Mucosa of stomach (tissue), 1 donor: Measurements from ENCODE around the gene CYP4A22.
A peak's percentile ranks its signal among the peaks of the same experiment; 100 is the strongest.
"Not testable (repeated sequence)": the region's sequence is repeated elsewhere in the genome, so short reads cannot be mapped to it uniquely, and the experiment has no call there.

Source experiments
- H3K27me3 ChIP-seq: one replicate; pipeline ENCODE4 v1.7.0; 2013; ENCODE audit warnings: mild to moderate bottlenecking, low read length; ENCODE audit not compliant: control insufficient read depth, insufficient read depth
- H3K36me3 ChIP-seq: one replicate; pipeline ENCODE4 v1.7.0; 2013; ENCODE audit warnings: low read length; ENCODE audit not compliant: control insufficient read depth, insufficient read depth
- H3K4me1 ChIP-seq: one replicate; pipeline ENCODE4 v1.7.0; 2013; ENCODE audit warnings: mild to moderate bottlenecking, low read length; ENCODE audit not compliant: control insufficient read depth, insufficient read depth
- H3K4me3 ChIP-seq: one replicate; pipeline ENCODE4 v1.7.0; 2013; ENCODE audit warnings: low read length
- H3K9ac ChIP-seq: one replicate; pipeline ENCODE4 v1.7.0; 2013; ENCODE audit warnings: mild to moderate bottlenecking, low read length, moderate library complexity
- H3K9me3 ChIP-seq: one replicate; pipeline ENCODE4 v1.7.0; 2013; ENCODE audit warnings: mild to moderate bottlenecking, low read length, moderate library complexity; ENCODE audit not compliant: control insufficient read depth
- donor health status: Pancreatic carcinoma.

CYP4A22 gene

DNA sequence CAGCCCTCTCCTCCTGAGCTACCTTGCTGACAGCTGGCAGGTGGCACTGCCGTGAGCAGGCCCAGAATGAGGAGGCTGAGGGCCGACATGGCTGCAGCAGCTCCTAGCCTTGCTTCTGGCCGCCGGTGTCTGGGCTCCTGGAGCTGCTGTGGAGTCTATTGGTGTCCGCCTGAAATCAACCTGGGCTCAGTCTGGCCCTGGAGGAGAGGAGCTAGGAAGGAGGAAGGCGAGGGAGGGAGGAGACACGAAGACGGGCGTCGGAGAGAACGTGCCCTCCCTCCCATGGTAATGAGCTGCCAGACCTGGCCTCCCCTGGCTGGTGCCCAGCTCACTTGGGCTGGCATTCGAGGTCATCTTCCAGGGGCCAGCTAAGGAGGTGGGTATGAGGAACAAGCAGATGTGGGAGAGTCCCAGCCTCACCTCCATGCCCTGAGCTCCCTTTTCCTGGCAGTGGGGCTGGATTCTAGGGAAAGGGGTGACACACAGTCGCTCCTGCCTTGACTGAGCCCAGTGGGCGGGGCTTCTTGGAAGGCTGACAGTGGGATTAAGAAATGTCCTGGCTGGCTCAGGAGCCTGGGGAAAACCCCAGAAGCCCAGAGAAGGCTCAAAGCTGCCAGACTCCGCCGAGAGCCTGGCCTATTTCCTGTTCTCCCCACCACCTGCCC, 52.7 kb downstream of the CYP4A22 start, which contains the start of gene PDZK1IP1:
Gene PDZK1IP1, minus strand, starts transcription at position 193 of the 665 bp plus-strand sequence. Its CDS starts 104 bp downstream, at position 89.
- Histone ChIP-seq H3K4me3 (no peak within 1 kb of the TSS), H3K27me3 (no peaks in the 10 kb centered on the region), H3K9me3 (no peaks in the 10 kb centered on the region), H3K4me1 (peaks cover 65% of the 10 kb centered on the region), H3K36me3 (no peaks in the 10 kb centered on the region), H3K9ac (peak within 1 kb of the TSS; percentile 87)

DNA sequence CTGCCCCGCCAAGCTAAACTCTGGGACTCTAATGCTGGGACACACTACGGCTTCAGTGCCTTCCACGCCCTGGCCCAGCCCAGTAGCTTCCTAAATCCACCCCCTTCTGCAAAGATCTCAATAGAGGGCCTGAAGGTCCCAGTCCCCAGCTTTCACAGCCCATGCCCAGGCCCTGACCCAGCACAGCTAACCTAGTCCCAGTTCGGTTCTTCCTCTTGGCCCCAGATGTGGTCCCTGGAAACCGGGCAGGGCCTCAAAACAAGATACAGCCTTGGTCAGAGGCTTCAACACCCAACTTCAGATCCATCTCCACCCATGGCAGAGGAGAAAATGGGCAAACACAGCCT, 53.2 kb downstream of the CYP4A22 start:
- Histone ChIP-seq H3K4me1 (peaks cover 65% of the 10 kb centered on the region), H3K4me3 (no peak overlapping the region), H3K36me3 (no peaks in the 10 kb centered on the region), H3K9me3 (no peaks in the 10 kb centered on the region), H3K27me3 (no peaks in the 10 kb centered on the region), H3K9ac (peak overlapping the region; percentile 87)

DNA sequence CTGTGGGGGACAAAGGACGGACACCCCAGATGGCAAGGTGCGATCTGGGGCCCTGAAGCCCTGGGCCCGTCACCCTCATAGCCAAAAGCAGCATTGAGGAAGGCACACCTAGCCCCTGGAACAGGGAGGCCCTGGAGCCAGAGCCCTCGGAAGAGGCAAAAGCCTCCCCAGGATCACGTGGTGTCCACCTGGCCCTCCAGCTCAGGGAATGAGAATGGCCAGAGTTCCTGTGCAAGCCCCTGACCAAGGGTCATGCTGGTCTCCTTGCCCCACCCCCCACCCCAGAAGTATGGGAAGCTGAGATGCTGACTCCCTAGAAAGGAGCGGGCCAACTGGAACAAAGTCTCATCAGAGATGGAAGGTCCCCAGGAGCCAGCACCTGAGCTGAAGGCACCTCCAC, 53.6 kb downstream of the CYP4A22 start:
- no peaks in the 10 kb centered on the region for H3K9me3 ChIP-seq
- H3K9ac ChIP-seq = peak overlapping the region; percentile 87
- H3K36me3 ChIP-seq = no peaks in the 10 kb centered on the region
- H3K4me3 ChIP-seq = no peak overlapping the region
- peaks cover 65% of the 10 kb centered on the region for H3K4me1 ChIP-seq
- no peaks in the 10 kb centered on the region for H3K27me3 ChIP-seq

DNA sequence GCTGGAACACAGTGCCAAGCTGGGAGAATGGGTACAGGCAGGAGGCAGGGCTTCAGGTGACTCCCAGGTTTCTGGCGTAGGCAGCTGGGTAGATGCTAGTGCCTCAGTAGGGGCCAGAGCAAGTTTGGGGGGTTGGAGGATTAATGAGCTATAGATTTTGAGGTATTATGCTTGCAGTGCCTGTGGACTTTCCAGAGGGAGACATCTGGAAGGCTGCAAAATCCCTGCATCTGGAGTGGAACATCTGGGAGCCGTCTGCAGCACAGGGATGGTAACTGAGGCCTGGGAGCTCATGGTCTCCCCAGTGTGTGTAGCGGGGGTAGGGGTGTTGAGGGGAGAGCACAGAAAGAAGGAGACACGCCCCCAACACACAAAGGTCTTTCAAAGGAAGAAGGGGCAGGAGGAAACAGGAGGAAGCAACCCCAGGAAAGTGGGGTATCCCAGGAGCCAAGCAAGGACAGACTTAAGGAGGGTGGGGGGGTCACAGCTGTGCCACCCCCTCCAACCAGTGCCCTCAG, 54.8 kb downstream of the CYP4A22 start:
- peaks cover 60% of the 10 kb centered on the region for H3K4me1 ChIP-seq
- peak overlapping the region; percentile 23 for H3K9ac ChIP-seq
- no peaks in the 10 kb centered on the region for H3K27me3 ChIP-seq
- H3K36me3 ChIP-seq = no peaks in the 10 kb centered on the region
- H3K4me3 ChIP-seq = no peak overlapping the region
- no peaks in the 10 kb centered on the region for H3K9me3 ChIP-seq

DNA sequence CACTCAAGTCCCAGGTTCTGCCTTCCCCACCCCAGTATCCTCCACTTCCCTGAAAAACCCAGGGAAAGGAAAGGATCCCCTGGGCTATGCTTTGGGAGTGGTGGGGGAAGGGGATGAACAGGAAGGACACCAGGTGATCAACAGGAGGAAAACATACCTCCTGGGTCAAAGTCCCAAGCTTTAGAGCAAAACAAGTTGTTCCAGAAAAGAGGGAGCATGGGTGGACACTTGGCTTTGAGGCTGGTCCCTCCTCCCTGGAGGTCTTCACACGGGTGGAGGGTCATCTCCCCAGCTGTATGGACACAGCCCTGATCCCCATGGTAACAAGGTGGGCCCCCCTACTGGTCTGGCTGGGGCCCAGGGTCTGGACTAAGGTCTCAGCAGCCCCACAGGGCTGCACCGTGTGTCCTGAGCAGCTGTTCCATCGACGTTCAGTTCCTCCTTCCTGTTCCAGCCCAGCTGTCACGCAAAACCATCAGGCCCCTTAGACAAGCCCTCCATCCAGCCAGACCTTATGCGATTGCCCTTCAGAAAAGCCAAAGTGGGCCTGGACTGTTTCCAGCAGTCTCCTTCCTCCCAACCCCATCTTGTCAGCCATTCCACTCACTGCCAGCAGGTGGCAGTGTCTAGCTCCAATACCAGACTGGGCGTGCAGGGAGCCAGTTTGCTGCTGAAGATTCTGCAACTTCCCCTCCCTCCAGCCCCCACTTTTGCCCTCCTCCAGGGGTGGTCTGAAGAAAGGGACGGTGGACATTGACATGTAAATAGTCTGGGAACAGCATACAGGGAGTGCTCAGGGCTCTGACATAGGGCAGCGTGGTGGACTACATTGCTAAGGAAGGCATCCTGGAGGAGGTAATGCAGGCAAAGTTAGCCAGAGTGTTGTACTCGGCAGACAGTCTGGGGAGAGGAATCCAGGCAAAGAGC, 55.5 kb downstream of the CYP4A22 start:
- H3K9me3 ChIP-seq = no peaks in the 10 kb centered on the region
- peaks cover 53% of the 10 kb centered on the region for H3K4me1 ChIP-seq
- H3K9ac ChIP-seq = peak overlapping the region; percentile 23
- H3K4me3 ChIP-seq = no peak overlapping the region
- no peaks in the 10 kb centered on the region for H3K36me3 ChIP-seq
- no peaks in the 10 kb centered on the region for H3K27me3 ChIP-seq

DNA sequence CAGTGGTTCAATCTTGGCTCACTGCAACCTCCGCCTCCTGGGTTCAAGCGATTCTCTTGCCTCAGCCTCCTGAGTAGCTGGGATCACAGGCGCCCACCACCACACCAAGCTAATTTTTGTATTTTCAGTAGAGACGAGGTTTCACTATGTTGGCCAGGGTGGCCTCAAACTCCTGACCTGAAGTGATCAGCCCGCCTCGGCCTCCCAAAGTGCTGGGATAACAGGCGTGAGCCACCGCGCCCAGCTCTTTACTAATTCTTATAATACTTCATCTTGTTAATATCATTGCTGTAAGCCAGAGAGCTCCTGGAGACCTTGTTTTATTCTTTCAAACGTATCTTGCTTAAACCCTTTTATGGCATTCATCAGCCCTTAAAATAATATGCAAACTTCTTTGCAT, 56.3 kb downstream of the CYP4A22 start:
- H3K4me1 ChIP-seq = peaks cover 47% of the 10 kb centered on the region
- H3K4me3 ChIP-seq, H3K9me3 ChIP-seq, H3K36me3 ChIP-seq, H3K27me3 ChIP-seq, H3K9ac ChIP-seq: not testable (repeated sequence)

DNA sequence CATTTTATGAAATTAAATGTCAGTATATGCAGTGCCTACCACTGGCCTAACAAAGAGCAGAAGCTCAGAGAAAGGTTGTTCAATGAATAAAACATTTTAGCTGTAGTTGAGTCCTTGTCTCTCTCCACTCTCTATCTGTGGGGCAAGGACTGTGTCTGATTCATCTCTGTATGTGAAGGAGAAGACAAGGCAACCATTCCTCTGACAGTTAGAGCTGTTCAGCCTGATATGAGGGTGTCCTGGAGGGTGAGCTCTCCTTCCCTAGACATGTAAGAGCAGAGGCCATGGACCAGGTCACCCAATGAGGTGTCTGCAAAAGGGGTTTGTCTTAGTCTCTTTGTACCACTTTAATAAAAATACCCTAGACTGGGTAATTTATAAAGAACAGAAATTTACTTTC, 57.1 kb downstream of the CYP4A22 start:
- Histone ChIP-seq H3K4me3 (no peak overlapping the region), H3K36me3 (no peaks in the 10 kb centered on the region), H3K9me3 (no peaks in the 10 kb centered on the region), H3K4me1 (peaks cover 39% of the 10 kb centered on the region), H3K27me3 (peaks cover 4% of the 10 kb centered on the region), H3K9ac (no peak overlapping the region)

DNA sequence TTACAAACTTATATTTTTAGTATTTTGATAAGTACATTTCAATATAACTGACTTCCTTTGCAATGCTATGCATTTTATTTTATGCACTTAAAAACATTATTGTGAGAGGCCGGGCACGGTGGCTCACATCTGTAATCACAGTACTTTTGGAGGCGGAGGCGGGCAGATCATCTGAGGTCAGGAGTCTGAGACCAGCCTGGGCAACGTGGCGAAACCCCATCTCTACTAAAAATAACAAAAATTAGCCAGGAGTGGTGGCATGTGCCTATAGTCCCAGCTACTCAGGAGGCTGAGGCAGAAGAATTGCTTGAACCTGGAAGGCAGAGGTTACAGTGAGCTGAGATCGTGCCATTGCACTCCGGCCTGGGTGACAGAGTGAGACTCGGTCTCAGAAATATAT, 58.7 kb downstream of the CYP4A22 start:
- not testable (repeated sequence) for H3K36me3 ChIP-seq, H3K27me3 ChIP-seq, H3K9me3 ChIP-seq, H3K9ac ChIP-seq, H3K4me3 ChIP-seq
- peaks cover 22% of the 10 kb centered on the region for H3K4me1 ChIP-seq

DNA sequence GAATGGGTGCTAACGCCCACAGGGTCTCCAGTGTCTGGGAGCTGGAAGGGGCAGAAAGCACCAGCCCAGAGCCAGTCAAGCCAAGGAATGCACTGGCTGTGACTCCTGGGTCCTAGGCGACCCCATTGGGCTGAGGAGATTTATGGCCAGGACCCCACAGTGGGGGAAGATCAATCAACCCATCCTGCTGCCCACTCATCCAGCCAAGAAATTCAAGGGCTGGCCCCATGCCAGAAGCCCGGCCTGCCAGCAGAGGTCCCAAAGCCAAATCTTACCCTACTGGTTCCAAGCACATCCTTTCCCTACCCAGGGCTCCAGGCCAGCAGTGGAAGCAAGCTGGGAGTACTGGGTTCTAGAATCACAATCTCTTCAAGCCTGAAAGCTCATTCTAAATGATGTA, 59.4 kb downstream of the CYP4A22 start:
- Histone ChIP-seq H3K9ac (no peak overlapping the region), H3K4me3 (no peak overlapping the region), H3K27me3 (peaks cover 10% of the 10 kb centered on the region), H3K9me3 (no peaks in the 10 kb centered on the region), H3K36me3 (no peaks in the 10 kb centered on the region), H3K4me1 (peaks cover 15% of the 10 kb centered on the region)

DNA sequence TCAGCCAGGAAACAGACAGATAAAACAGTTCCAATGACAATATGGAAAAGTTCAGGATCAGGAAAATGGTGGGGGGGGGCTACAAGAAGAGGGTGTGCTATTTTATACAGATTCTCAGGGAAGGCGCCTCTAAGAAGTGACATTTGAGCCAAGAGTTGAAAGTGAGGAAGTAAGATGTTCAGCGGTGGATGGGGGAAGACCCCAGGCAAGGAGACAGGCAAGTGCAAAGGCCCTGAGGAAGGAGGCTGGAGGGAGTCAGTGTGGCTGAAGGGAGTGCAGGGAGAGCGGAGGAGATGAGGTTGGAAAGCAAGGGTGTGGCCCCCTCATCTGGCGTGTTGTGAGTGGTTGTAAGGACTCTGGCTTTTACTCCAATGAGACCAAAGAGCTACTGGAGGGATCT, 61.0 kb downstream of the CYP4A22 start:
- Histone ChIP-seq H3K9me3 (no peaks in the 10 kb centered on the region), H3K9ac (no peak overlapping the region), H3K36me3 (no peaks in the 10 kb centered on the region), H3K4me1 (no peaks in the 10 kb centered on the region), H3K27me3 (peaks cover 10% of the 10 kb centered on the region), H3K4me3 (no peak overlapping the region)
